ENCODE data around the gene MCM3AP.

- TF ChIP-seq, protein P1, sequence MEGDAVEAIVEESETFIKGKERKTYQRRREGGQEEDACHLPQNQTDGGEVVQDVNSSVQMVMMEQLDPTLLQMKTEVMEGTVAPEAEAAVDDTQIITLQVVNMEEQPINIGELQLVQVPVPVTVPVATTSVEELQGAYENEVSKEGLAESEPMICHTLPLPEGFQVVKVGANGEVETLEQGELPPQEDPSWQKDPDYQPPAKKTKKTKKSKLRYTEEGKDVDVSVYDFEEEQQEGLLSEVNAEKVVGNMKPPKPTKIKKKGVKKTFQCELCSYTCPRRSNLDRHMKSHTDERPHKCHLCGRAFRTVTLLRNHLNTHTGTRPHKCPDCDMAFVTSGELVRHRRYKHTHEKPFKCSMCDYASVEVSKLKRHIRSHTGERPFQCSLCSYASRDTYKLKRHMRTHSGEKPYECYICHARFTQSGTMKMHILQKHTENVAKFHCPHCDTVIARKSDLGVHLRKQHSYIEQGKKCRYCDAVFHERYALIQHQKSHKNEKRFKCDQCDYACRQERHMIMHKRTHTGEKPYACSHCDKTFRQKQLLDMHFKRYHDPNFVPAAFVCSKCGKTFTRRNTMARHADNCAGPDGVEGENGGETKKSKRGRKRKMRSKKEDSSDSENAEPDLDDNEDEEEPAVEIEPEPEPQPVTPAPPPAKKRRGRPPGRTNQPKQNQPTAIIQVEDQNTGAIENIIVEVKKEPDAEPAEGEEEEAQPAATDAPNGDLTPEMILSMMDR (IDR thresholded peaks at IDR 0.05; ENCODE audit: poor library complexity) = no peak
- no peak for TF ChIP-seq EZH2 (IDR thresholded peaks at IDR 0.05; ENCODE audit: borderline replicate concordance)
- no peak for TF ChIP-seq EZH2phosphoT487 (IDR thresholded peaks at IDR 0.05; ENCODE audit: low read depth, severe bottlenecking, unreplicated experiment)
Observed at GRCh38 chr21:46284077-46284644, 1.2 kb downstream of the MCM3AP start.

All from hepatocyte (in vitro differentiated cells).